ENCODE measurements around the gene HOXB5.

Gene HOXB5

GRCh38 chr17:48641541-48642058, 48.0 kb upstream of the HOXB5 start:
- H3K36me3 ChIP-seq (ENCODE audit: control insufficient read depth, low read length): no peaks in the 10 kb centered on the region
- H3K4me1 ChIP-seq (ENCODE audit: control insufficient read depth, low read length): peaks cover 11% of the 10 kb centered on the region
- H3K27ac ChIP-seq (ENCODE audit: low read depth, low read length): no peak overlapping the region
- H3K79me2 ChIP-seq (ENCODE audit: control insufficient read depth, low read length): no peaks in the 10 kb centered on the region
- H3F3A ChIP-seq (ENCODE audit: control insufficient read depth, insufficient read depth): no peaks in the 10 kb centered on the region
- TF ChIP-seq EZH2phosphoT487 (IDR thresholded peaks at IDR 0.05; ENCODE audit: borderline replicate concordance, low read length): no peak
- TF ChIP-seq, protein P1, sequence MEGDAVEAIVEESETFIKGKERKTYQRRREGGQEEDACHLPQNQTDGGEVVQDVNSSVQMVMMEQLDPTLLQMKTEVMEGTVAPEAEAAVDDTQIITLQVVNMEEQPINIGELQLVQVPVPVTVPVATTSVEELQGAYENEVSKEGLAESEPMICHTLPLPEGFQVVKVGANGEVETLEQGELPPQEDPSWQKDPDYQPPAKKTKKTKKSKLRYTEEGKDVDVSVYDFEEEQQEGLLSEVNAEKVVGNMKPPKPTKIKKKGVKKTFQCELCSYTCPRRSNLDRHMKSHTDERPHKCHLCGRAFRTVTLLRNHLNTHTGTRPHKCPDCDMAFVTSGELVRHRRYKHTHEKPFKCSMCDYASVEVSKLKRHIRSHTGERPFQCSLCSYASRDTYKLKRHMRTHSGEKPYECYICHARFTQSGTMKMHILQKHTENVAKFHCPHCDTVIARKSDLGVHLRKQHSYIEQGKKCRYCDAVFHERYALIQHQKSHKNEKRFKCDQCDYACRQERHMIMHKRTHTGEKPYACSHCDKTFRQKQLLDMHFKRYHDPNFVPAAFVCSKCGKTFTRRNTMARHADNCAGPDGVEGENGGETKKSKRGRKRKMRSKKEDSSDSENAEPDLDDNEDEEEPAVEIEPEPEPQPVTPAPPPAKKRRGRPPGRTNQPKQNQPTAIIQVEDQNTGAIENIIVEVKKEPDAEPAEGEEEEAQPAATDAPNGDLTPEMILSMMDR (IDR thresholded peaks at IDR 0.05; ENCODE audit: low read depth, low read length, poor library complexity, severe bottlenecking): no peak
- H4K20me1 ChIP-seq (ENCODE audit: control insufficient read depth, insufficient read depth, low read depth, low read length): no peaks in the 10 kb centered on the region
- no peak overlapping the region; the same call in 1 of the 2 replicates for H3K4me2 ChIP-seq (ENCODE audit: low read length)
- no peaks in the 10 kb centered on the region for H3K9me3 ChIP-seq (ENCODE audit: control insufficient read depth, insufficient read depth, low read length)
- H3K4me3 ChIP-seq (ENCODE audit: low read length): no peak overlapping the region
- peaks cover 45% of the 10 kb centered on the region for H3K27me3 ChIP-seq (ENCODE audit: control insufficient read depth, low read length)
- no peaks in the 10 kb centered on the region for H3K9me2 ChIP-seq (replicated peaks; ENCODE audit: control insufficient read depth, low read length)

DNA sequence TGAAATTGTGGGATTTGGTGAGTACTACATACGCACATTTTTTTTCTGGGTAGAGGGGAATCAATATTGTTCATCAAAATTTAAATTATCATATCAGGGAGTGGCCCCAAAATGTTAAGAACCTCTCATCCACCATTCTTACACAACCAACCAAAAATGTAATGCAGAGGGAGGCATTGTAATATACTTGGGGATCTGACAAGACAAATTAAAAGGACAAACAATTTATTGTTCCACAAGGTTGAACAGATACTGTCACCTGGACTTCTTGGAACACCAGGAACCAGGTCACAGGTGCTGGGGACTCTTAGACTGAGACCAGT, 47.2 kb upstream of the HOXB5 start:
- no peak for TF ChIP-seq EZH2phosphoT487 (IDR thresholded peaks at IDR 0.05; ENCODE audit: borderline replicate concordance, low read length)
- TF ChIP-seq, protein P1 (IDR thresholded peaks at IDR 0.05; ENCODE audit: low read depth, low read length, poor library complexity, severe bottlenecking): no peak
- Histone ChIP-seq H3K79me2 (ENCODE audit: control insufficient read depth, low read length) (no peaks in the 10 kb centered on the region), H3K4me1 (ENCODE audit: control insufficient read depth, low read length) (peaks cover 14% of the 10 kb centered on the region), H3K36me3 (ENCODE audit: control insufficient read depth, low read length) (no peaks in the 10 kb centered on the region), H3K27me3 (ENCODE audit: control insufficient read depth, low read length) (peaks cover 52% of the 10 kb centered on the region), H3K9me3 (ENCODE audit: control insufficient read depth, insufficient read depth, low read length) (no peaks in the 10 kb centered on the region), H4K20me1 (ENCODE audit: control insufficient read depth, insufficient read depth, low read depth, low read length) (no peaks in the 10 kb centered on the region), H3K4me2 (ENCODE audit: low read length) (no peak overlapping the region), H3K9me2 (replicated peaks; ENCODE audit: control insufficient read depth, low read length) (no peaks in the 10 kb centered on the region), H3F3A (ENCODE audit: control insufficient read depth, insufficient read depth) (no peaks in the 10 kb centered on the region), H3K4me3 (ENCODE audit: low read length) (no peak overlapping the region), H3K27ac (ENCODE audit: low read depth, low read length) (no peak overlapping the region)

DNA sequence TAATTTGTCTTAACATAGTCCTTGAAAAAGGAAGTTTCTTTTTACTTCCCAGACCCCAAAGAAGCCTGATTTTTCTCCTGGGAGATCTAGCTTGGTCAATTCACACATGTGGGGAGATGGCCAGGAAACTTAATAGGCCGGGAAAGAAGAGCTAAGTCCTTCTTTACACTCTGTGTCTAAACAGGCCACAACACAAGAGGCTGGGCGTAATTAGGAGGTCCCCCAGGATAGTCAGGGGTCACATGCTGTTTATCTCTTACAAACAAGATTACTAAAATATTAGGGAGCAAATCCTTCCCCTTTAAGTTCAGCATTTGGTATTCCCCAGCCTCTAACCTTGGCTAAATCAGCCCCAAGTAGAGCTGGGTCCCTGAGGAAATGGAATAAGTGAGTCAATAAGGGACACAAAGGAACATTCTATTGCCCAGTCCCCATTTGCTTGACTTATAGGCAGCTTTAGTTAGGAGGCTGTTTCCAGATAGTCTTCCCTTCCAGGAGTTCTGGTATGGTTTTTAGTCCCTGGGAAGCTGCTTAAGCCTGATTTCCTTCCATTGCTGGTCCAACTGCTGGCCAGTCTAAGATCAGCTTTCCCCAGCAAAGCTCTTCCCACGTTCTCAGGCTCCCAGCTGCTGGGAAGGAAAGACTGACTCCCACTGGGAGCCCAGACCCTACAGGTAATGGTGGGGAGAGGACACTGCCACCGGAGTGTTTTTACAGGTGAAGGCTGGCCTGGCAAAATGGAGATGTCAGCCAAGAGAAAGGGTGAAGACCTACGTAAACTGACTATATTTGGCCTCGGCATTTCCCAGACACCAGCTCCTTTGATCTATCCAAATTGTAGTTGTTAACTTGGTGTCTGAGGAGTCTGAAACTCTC, 46.6 kb upstream of the HOXB5 start:
- Histone ChIP-seq H3K4me1 (ENCODE audit: control insufficient read depth, low read length) (peaks cover 18% of the 10 kb centered on the region), H3K27me3 (ENCODE audit: control insufficient read depth, low read length) (peaks cover 56% of the 10 kb centered on the region), H3K4me2 (ENCODE audit: low read length) (no peak overlapping the region), H3K4me3 (ENCODE audit: low read length) (no peak overlapping the region), H3K9me3 (ENCODE audit: control insufficient read depth, insufficient read depth, low read length) (no peaks in the 10 kb centered on the region), H3K36me3 (ENCODE audit: control insufficient read depth, low read length) (no peaks in the 10 kb centered on the region), H3K9me2 (replicated peaks; ENCODE audit: control insufficient read depth, low read length) (no peaks in the 10 kb centered on the region), H3K27ac (ENCODE audit: low read depth, low read length) (no peak overlapping the region), H3K79me2 (ENCODE audit: control insufficient read depth, low read length) (no peaks in the 10 kb centered on the region), H4K20me1 (ENCODE audit: control insufficient read depth, insufficient read depth, low read depth, low read length) (no peaks in the 10 kb centered on the region), H3F3A (ENCODE audit: control insufficient read depth, insufficient read depth) (no peaks in the 10 kb centered on the region)
- TF ChIP-seq, protein P1 (IDR thresholded peaks at IDR 0.05; ENCODE audit: low read depth, low read length, poor library complexity, severe bottlenecking): no peak
- no peak for TF ChIP-seq EZH2phosphoT487 (IDR thresholded peaks at IDR 0.05; ENCODE audit: borderline replicate concordance, low read length)
